Activated gamma-delta T cell treated with Interleukin-2 at 50 U/mL for 16 hours (primary cell): ENCODE data around the gene CFLAR.
"Not testable (repeated sequence)": the region's sequence is repeated elsewhere in the genome, so short reads cannot be mapped to it uniquely, and the experiment has no call there.

ENCODE experiments used
- DNase-seq: peaks from one replicate; pipeline ENCODE4 v3.0.0-alpha.2; 2020

CFLAR gene

GRCh38 chr2:201118961-201119854, 3.2 kb downstream of the CFLAR start:
- DNase-seq = peak; percentile 29

- DNase-seq = no peak
These were observed 6.3 kb downstream of the CFLAR start for GRCh38 chr2:201122276-201122675.

DNA sequence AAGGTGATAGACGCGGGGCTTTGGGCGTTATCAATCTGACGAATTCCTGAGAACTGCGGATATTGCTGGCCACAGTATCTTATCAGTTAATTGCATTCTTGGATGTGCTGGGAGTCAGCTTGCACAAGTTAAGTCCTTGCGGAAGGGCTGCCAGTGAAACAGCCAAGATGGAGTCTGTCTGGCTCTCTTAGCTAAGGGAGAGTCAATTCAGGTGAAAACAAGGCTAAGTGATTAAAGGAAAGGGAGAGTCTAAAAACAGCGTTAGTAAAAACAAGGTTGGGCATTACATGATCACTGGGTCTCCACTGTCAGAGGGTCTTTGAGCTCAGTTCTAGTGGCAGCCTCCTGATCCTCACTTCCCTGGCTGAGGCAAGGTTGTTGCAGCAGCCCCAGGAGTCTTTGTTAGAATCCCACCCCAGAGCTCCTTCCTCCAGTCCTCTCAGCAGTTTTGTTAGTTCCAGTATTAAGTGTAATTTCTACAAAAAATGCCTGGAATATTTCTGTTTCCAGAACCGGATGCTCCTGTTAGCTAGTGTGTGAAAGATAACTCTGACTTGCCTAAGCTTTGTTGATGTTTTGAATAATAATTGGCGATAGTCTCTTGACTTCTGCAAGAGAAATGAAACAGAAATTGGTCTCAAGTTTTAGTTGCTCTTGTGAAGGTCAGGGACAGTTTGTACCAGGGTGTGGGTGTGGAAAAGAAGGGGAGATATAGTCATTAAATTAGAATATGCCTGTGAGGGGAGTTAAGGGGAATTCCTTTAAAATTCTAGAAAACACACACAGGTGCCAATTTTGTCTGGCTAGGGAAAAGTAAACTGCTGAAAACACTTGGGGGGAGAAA, 10.6 kb downstream of the CFLAR start:
- DNase-seq = no peak

GRCh38 chr2:201127152-201127511, 11.2 kb downstream of the CFLAR start:
- DNase-seq = no peak

- peak; percentile 30 for DNase-seq
These were observed 11.6 kb downstream of the CFLAR start for GRCh38 chr2:201127570-201127969.

DNA sequence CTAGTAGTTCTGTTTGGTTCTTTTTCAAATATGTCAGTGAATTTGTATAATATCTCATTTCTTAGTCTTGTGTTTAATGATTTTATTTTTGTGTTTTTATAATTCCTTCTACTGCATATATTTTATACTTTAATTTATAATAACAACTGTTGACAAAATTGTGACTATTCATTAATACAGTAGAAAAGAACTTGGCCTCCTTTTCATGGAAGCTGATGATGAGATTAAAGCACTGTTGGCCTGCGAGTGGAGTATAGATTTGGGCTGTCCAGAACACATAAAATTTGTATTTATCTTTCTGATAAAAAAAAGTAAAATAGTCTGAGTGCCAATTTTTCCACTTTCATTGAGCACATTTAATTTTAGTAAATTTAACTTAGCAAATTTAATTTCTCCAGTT, 12.1 kb downstream of the CFLAR start:
- DNase-seq = no peak

- DNase-seq = no peak
These were observed 13.1 kb downstream of the CFLAR start for GRCh38 chr2:201128933-201129505.

- DNase-seq = no peak
These were observed 14.7 kb downstream of the CFLAR start for GRCh38 chr2:201130524-201131186.

DNA sequence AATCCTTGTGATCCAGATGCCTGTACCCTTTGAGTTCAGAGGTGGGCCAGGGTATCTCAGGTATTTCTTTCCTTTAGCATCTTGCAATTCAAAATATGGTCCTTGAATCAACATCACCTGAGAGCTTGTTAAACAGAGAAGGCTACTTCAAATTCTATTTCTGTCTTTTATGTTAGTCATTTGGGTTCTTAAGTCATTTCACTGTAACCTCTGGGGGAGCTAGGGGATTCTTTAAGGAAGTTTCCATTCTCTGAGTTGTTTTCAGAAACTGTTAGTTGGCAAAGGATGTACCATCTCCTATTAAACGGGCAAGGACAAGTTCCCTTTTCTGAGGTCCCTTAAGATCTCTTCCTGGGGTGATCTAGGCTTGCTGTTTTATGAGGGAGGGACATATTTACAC, 16.6 kb downstream of the CFLAR start:
- DNase-seq = no peak

DNA sequence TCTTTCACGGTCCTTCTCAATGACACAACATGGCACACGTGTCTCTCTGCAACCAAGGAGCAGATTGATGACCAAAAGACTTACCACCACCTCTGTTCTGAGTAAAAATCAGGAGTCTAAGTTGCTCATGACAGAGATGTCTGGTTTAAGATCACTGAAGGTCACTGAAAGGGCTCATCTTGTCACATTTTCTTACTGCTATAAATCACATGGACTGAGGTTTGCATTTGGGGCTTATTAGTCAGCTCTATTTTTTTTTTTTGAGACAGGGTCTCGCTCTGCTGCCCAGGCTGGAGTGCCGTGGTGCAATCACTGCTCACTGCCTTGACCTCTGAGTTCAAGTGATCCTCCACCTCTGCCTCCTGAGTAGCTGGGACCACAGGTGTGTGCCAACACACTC, 19.4 kb downstream of the CFLAR start:
- DNase-seq = no peak

GRCh38 chr2:201136889-201137321, 20.9 kb downstream of the CFLAR start:
- no peak for DNase-seq

GRCh38 chr2:201137505-201138400, 21.8 kb downstream of the CFLAR start:
- DNase-seq = no peak

- DNase-seq = no peak
These were observed 22.5 kb downstream of the CFLAR start for GRCh38 chr2:201138401-201138970.

DNA sequence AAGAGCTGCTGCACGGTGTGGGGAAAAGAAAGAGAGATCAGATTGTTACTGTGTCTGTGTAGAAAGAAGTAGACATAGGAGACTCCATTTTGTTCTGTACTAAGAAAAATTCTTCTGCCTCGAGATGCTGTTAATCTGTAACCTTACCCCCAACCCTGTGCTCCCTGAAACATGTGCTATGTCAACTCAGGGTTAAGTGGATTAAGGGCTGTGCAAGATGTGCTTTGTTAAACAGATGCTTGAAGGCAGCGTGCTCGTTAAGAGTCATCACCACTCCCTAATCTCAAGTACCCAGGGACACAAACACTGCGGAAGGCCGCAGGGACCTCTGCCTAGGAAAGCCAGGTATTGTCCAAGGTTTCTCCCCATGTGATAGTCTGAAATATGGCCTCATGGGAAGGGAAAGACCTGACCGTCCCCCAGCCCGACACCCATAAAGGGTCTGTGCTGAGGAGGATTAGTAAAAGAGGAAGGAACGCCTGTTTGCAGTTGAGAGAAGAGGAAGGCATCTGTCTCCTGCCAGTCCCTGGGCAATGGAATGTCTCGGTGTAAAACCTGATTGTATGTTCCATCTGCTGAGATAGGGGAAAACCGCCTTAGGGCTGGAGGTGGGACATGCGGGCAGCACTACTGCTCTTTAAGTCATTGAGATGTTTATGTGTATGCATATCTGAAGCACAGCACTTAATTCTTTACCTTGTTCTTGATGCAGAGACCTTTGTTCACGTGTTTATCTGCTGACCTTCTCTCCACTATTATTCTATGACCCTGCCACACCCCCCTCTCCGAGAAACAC, 23.2 kb downstream of the CFLAR start:
- DNase-seq = not testable (repeated sequence)

DNA sequence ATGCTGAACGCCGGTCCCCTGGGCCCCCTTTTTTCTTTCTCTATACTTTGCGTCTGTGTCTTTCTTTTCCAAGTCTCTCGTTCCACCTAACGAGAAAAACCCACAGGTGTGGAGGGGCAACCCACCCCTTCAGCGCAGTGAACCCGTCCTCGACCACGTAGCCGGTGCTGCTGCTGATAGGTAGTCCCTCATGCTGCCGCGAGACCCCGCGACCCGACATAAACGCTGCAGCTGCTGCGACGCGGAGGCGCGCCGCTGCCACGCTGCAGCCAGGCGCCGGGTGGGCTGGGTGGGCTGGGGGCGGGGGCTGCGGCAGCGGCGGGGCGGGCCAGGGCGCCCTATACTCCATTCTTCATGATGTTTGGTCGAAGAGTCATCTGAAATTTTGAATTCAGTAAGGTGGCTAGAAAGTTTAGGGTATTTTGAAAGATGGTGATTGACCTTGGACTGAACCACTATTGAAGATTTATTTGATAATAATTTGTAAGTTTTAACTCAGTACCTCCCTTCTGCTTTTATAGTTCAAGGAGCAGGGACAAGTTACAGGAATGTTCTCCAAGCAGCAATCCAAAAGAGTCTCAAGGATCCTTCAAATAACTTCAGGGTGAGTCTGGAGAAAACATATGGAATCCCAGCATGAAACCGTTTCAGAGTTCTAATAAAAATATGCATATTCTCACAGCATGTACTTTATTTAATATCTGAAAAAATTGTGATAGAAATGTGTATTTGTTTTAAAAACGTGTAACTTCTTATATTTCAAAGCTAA, 24.1 kb downstream of the CFLAR start:
- DNase-seq = no peak

DNA sequence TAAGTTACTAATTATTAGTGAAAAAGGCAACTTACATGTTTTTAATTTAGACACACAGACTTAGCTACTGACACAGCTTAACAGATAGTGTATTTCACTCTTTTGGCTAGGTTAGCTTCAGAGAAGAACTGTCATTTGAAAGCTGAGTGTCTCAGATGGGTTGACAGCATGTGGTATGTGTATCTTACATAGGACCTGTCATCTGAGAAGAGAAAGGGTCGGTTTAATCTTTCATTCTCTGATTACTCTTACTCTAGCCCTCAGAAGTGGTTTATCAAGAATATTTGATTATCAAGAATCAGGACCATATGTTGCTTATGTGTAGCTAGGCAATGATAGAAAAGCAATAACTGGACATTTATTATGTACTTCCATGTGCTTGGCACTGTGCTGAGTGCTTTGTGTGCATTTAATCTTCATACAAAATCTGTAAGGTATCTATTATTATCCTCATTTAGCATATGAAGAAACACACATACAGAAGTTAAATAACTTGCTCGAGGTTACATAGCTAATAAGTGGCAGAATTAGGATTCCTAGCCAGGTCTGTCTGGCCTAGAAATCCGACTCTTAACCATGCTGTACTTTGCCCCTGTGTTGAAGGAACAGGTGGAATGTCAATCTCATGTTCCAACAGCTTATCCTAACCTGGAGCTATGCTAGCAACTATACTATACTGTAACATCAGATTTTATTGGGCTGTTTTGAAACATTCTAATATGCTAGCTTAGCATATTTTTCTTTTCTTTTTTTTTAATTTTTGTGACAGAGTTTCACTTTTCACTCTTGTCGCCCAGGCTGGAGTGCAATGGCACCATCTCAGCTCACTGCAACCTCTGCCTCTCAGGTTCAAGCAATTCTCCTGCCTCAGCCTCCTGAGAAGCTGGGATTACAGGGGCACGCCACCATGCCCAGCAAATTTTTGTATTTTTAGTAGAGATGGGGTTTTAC, 28.4 kb downstream of the CFLAR start:
- DNase-seq = no peak

DNA sequence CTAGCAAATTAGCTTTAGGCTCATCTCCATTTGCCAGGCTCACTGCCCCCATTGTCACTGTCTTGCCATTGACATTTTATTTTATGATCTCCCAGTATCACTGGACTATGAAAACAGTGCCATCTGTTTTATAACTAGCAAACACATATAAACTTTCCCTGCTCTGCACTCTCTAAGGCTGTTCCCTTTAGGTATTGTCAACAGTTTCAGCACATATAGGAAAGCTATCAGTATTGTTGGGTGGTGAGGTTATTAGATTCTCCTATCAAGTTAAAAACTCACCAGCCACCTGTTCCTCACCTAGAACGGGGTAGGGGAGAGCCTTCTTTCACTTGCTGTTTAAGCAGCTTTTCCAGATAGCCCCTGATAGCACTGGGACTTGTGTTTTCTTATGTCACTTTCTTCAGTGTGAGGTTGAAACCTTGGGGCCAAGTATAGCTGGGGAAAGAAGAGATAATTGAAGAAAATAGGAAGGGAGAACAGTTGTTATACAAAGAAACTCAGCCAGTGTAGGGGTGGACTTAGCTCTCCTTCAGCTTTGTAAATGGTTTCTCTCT, 32.5 kb downstream of the CFLAR start:
- DNase-seq = no peak

DNA sequence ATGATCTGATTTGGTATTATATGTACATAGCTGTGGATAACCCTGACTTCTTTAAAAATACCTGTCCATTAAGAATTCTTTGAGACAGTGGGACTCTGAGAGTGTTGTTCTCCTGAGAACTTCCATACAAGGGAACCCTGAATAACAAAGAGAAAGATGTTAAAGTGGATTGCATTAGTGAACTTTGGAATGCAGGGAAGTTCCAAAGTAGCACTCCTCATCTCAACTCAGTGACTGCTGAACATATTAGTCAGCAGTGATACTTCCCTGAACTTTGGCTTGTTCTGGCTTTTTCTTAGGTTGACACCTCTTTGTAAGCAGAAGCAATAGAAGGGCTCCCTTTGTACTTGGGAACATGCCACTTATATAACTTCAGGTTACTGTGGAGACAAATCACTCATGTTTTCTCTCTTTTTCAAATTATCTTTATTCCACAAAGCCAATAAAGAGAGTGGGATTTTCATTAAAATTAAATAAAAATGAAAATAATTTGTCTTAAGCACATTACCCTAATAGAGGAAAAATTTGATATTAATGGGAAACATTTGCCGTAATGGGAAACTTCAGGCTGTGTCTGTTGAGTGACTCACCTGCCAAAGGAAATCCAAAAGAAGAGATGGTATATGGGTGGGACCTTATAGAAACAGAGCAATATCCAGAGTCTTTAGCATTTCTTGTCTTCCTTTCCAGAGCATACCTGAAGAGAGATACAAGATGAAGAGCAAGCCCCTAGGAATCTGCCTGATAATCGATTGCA, 33.3 kb downstream of the CFLAR start:
- DNase-seq = no peak
